ENCODE measurements around the gene PTGIS.
"Not testable (repeated sequence)": the region's sequence is repeated elsewhere in the genome, so short reads cannot be mapped to it uniquely, and the experiment has no call there.

The PTGIS gene

GRCh38 chr20:49567421-49568277 lies at the start of gene PTGIS:
PTGIS (minus strand) TSS chr20:49568137; CDS start chr20:49568116, 21 bp downstream.
- DNase-seq: no peak

GRCh38 chr20:49617394-49617793 lies 49.5 kb upstream of the PTGIS start:
- not testable (repeated sequence) for DNase-seq

- DNase-seq: no peak
Measured at GRCh38 chr20:49616154-49617007, 48.4 kb upstream of the PTGIS start.

- DNase-seq: peak; percentile 95
Measured at GRCh38 chr20:49615401-49616153, 47.6 kb upstream of the PTGIS start.

- DNase-seq: not testable (repeated sequence)
Measured at GRCh38 chr20:49615051-49615400, 47.1 kb upstream of the PTGIS start.

GRCh38 chr20:49614338-49615050 lies 46.6 kb upstream of the PTGIS start:
- no peak for DNase-seq

- no peak for DNase-seq
Measured at GRCh38 chr20:49612127-49612738, 44.3 kb upstream of the PTGIS start.

GRCh38 chr20:49611539-49612126 lies 43.7 kb upstream of the PTGIS start:
- DNase-seq: not testable (repeated sequence)

GRCh38 chr20:49610691-49611538 lies 43.0 kb upstream of the PTGIS start:
- peak; percentile 90 for DNase-seq

- DNase-seq: peak; percentile 88
Measured at GRCh38 chr20:49608752-49609670, 41.1 kb upstream of the PTGIS start.

- no peak for DNase-seq
Measured at GRCh38 chr20:49607568-49607967, 39.6 kb upstream of the PTGIS start.

GRCh38 chr20:49603209-49603627 lies 35.3 kb upstream of the PTGIS start:
- no peak for DNase-seq

GRCh38 chr20:49602345-49603208 lies 34.6 kb upstream of the PTGIS start:
- no peak for DNase-seq

- DNase-seq: no peak
Measured at GRCh38 chr20:49601153-49601924, 33.4 kb upstream of the PTGIS start.

- DNase-seq: no peak
Measured at GRCh38 chr20:49599746-49600113, 31.8 kb upstream of the PTGIS start.

- no peak for DNase-seq
Measured at GRCh38 chr20:49597825-49598395, 30.0 kb upstream of the PTGIS start.
